GM23338 (cell line): ENCODE measurements around the gene MMP1. TPM values are rescaled to one million over a fixed set of nuclear protein-coding genes. Genes with fewer than 3 reads are reported as not detected.

ENCODE experiments used
- CREB1 ChIP-seq: fragments of 250-450 bp; sonication (Bioruptor Pico); IDR thresholded peaks from 2 replicates; pipeline ENCODE4 v1.5.0; 2020; ENCODE audit warnings: low read depth, mild to moderate bottlenecking, moderate library complexity
- ETS1 ChIP-seq: IDR thresholded peaks from 2 replicates; pipeline ENCODE4 v1.6.1; 2016; ENCODE audit warnings: antibody characterized with exemption
- EZH2phosphoT487 ChIP-seq: fragments of 200-600 bp; sonication (generic); IDR thresholded peaks from one replicate; pipeline ENCODE4 v1.8.1; 2018; ENCODE audit warnings: antibody characterized with exemption; ENCODE audit not compliant: unreplicated experiment
- POLR2AphosphoS5 ChIP-seq: IDR thresholded peaks from 2 replicates; pipeline ENCODE4 v1.6.1; 2016; ENCODE audit warnings: antibody characterized with exemption, low read depth
- REST ChIP-seq: IDR thresholded peaks from one replicate; pipeline ENCODE4 v1.6.1; 2018; ENCODE audit warnings: antibody characterized with exemption; ENCODE audit not compliant: unreplicated experiment
- STAT1 ChIP-seq: IDR thresholded peaks from one replicate; pipeline ENCODE4 v1.6.1; 2016; ENCODE audit warnings: antibody characterized with exemption; ENCODE audit not compliant: unreplicated experiment
- ZNF114 ChIP-seq: fragments of 250-450 bp; sonication (Bioruptor Pico); IDR thresholded peaks from 2 replicates; pipeline ENCODE4 v1.5.0; 2020; ENCODE audit warnings: mild to moderate bottlenecking, moderate library complexity
- ZNF462 ChIP-seq: fragments of 250-450 bp; sonication (Bioruptor Pico); IDR thresholded peaks from 2 replicates; pipeline ENCODE4 v1.5.0; 2020; ENCODE audit warnings: mild to moderate bottlenecking, moderate library complexity
- polyA plus RNA-seq: library from polyadenylated mRNA; unstranded; fragments of >200 nt; fragmentation: Nextera tagmentation; extraction: Ambion mirVana; gene quantifications from 2 replicates; pipeline ENCODE4 v1.2.1, GENCODE V29; 2016
- total RNA-seq: library from RNA; depleted of rRNA; stranded (reverse); fragments of >200 nt; shearing (Covaris generic); gene quantifications from 2 replicates; pipeline ENCODE4 v1.2.3, GENCODE V29; 2014

The MMP1 gene
- total and polyA plus RNA-seq, 2 experiments from 2014 or later, result not detected

- no peak for TF ChIP-seq ZNF462 (CRISPR knock-in tag)
- no peak for TF ChIP-seq STAT1
- TF ChIP-seq EZH2phosphoT487, result no peak
- no peak for TF ChIP-seq REST
- TF ChIP-seq CREB1 (CRISPR knock-in tag), result no peak
- no peak for TF ChIP-seq ZNF114 (CRISPR knock-in tag)
- TF ChIP-seq POLR2AphosphoS5, result no peak
- no peak for TF ChIP-seq ETS1
Measured at GRCh38 chr11:102751673-102752072, 46.3 kb downstream of the MMP1 start (continued).
